ENCODE data around the gene ANTKMT. TPM values are rescaled to one million over a fixed set of nuclear protein-coding genes. Genes with fewer than 3 reads are reported as not detected.
A peak's percentile ranks its signal among the peaks of the same experiment; 100 is the strongest.

The ANTKMT gene
- total and polyA plus RNA-seq, 2 of the 8 experiments (the other 6 are each of a cell fraction or from before 2014, with no cell fraction given) = 26.5 to 26.6 TPM

GRCh38 chr16:678858-679813 lies 41.8 kb upstream of the ANTKMT start:
- H3K14ac ChIP-seq (ENCODE audit: insufficient read length) = no peak overlapping the region
- H3K4ac ChIP-seq (replicated peaks; ENCODE audit: insufficient read length, low read depth, low read length) = peak overlapping the region; percentile 90
- H4K8ac ChIP-seq (ENCODE audit: extremely low read depth, insufficient read depth, low read length) = peak overlapping the region; percentile 80; the same call in 1 of the 2 replicates
- ChIA-PET POLR2A (ENCODE audit: partially characterized antibody) (interaction anchor here (0.8 to 13.3 kb wide), 12 partner anchors 11 to 1281 kb away, joined by 3 to 214 read pairs (median 3); partner anchors contain the start of genes ANTKMT, RHOT2 and WDR24), CTCF (ENCODE audit: partially characterized antibody) (interaction anchor here (0.7 to 2.3 kb wide), 12 partner anchors 12 to 123 kb away, joined by 3 to 11 read pairs (median 4); partner anchors contain the start of genes RHOT2, WDR24 and WDR90)
- H3K27ac ChIP-seq (ENCODE audit: low read depth, low read length) = no peak overlapping the region
- no peak overlapping the region for H3K23ac ChIP-seq (ENCODE audit: insufficient read length)
- peak overlapping the region; percentile 99 for H2BK15ac ChIP-seq (ENCODE audit: low read length)
- no peak overlapping the region for H2BK120ac ChIP-seq (replicated peaks; ENCODE audit: low read depth, low read length)
- peak overlapping the region; percentile 44 for H4K91ac ChIP-seq (replicated peaks; ENCODE audit: insufficient read length, low read length)
- peaks cover 4 to 15% (median 12%) of the 10 kb centered on the region in 4 experiments; a peak in 7 of 8 replicates for H3K36me3 ChIP-seq (ENCODE audit: control insufficient read depth in 2 of 4, insufficient read depth in 4 of 4, low read length in 3 of 4)
- FAIRE-seq (no peak), DNase-seq (ENCODE audit: low read depth in 1 of 2, low spot score in 2 of 2) (peak in 1 of 2 experiments; percentile 79)
- WGBS, 2 experiments (ENCODE audit: extremely low coverage in 1 of 2, insufficient coverage in 1 of 2, insufficient read length in 1 of 2, insufficient replicate concordance in 2 of 2, low coverage in 1 of 2, low lambda C conversion rate in 2 of 2, missing lambda C conversion rate in 1 of 2) = 59% methylated on average over 28 of the region's 52 CpGs; no CpG with 5 or more reads in 1 of the 2 experiments
- peaks cover 0 to 12% of the 10 kb centered on the region in 2 experiments; a peak in 1 of 4 replicates for H3K79me2 ChIP-seq (ENCODE audit: control insufficient read depth in 1 of 2, insufficient read depth in 2 of 2, low read length in 2 of 2)
- peak overlapping the region; percentile 84; the same call in 1 of the 2 replicates for H2BK12ac ChIP-seq (ENCODE audit: low read depth, low read length)
- H4K20me1 ChIP-seq (replicated peaks in 1 of 2; ENCODE audit: control insufficient read depth in 1 of 2, insufficient read depth in 2 of 2, low read length in 2 of 2) = peaks cover 4 to 29% of the 10 kb centered on the region in 2 experiments
- H4K5ac ChIP-seq (ENCODE audit: insufficient read length, low read depth, low read length) = peak overlapping the region; percentile 40
- peaks cover 6% of the 10 kb centered on the region; the same call in 1 of the 2 replicates for H3K79me1 ChIP-seq (ENCODE audit: low read depth, low read length)
- H3K4me1 ChIP-seq (replicated peaks in 1 of 4; ENCODE audit: control insufficient read depth in 3 of 4, insufficient read depth in 4 of 4, low read length in 3 of 4) = peaks cover 0 to 42% (median 34%) of the 10 kb centered on the region in 4 experiments; a peak in 6 of 7 replicates
- peaks cover 20% of the 10 kb centered on the region for H3K23me2 ChIP-seq (ENCODE audit: low read depth, low read length)
- 0 out of 2 replicates have a peak overlapping the region, but pooled peaks have one; percentile 7 for H2AK5ac ChIP-seq (ENCODE audit: low read depth, low read length)
- H2BK20ac ChIP-seq (ENCODE audit: low read length) = no peak overlapping the region
- H3K4me2 ChIP-seq (ENCODE audit: insufficient read depth in 1 of 2, low read depth in 2 of 2, low read length in 2 of 2) = peak overlapping the region; percentile 74 to 92
- peak overlapping the region; percentile 81; the same call in 1 of the 2 replicates for H2BK5ac ChIP-seq (ENCODE audit: low read depth, low read length)
- H3K56ac ChIP-seq (replicated peaks; ENCODE audit: insufficient read length, low read depth, low read length) = peak overlapping the region; percentile 59
- H2AFZ ChIP-seq (ENCODE audit: low read length) = no peak overlapping the region
- peak overlapping the region; percentile 32 for H3K18ac ChIP-seq (ENCODE audit: extremely low read depth, low read length)
- no peaks in the 10 kb centered on the region for H3K9me3 ChIP-seq (ENCODE audit: insufficient read depth in 2 of 2, low read depth in 1 of 2, low read length in 1 of 2)
- H3K4me3 ChIP-seq (ENCODE audit: extremely low read depth in 1 of 4, insufficient read depth in 2 of 4, low read depth in 3 of 4, low read length in 4 of 4) = peak overlapping the region; percentile 32 to 73 (median 41); a peak in 7 of 8 replicates
- H3K9ac ChIP-seq (replicated peaks in 1 of 4; ENCODE audit: extremely low read depth in 1 of 4, low read depth in 3 of 4, low read length in 3 of 4) = no peak overlapping the region
- H3K27me3 ChIP-seq (replicated peaks in 1 of 4; ENCODE audit: control insufficient read depth in 3 of 4, extremely low read depth in 1 of 4, insufficient read depth in 3 of 4, low read length in 3 of 4) = peaks cover 0 to 2% (median 0%) of the 10 kb centered on the region in 4 experiments; a peak in 2 of 7 replicates
- no peak for TF ChIP-seq SUZ12 (IDR thresholded peaks at IDR 0.05; ENCODE audit: low read length)
- TF ChIP-seq BACH1 (IDR thresholded peaks at IDR 0.05; ENCODE audit: low read length) = peak; percentile 79
- TF ChIP-seq YY1 (IDR thresholded peaks at IDR 0.05; ENCODE audit: low read depth, low read length) = 0 out of 2 replicates have a peak, but pooled peaks have one; percentile 17
- TF ChIP-seq CTBP2 (IDR thresholded peaks at IDR 0.05; ENCODE audit: borderline replicate concordance, insufficient read depth, insufficient read length, low read length) = no peak
